Ascending aorta (tissue), 2 donors: Measurements from ENCODE around the gene CUEDC2. TPM values are rescaled to one million over a fixed set of nuclear protein-coding genes. Genes with fewer than 3 reads are reported as not detected.
A peak's percentile ranks its signal among the peaks of the same experiment; 100 is the strongest.
"Not testable (repeated sequence)": the region's sequence is repeated elsewhere in the genome, so short reads cannot be mapped to it uniquely, and the experiment has no call there.

Source experiments
- DNase-seq, 2 donors: peaks; one replicate each; pipeline ENCODE4 v3.0.0-alpha.2; 2019; ENCODE audit warnings: low spot score in 2 of 2
- H3K27ac ChIP-seq, 2 donors: fragments of 200-600 bp; sonication (generic); one replicate each; pipeline ENCODE4 v1.5.1; 2016 to 2017; ENCODE audit warnings: mild to moderate bottlenecking in 1 of 2
- H3K27me3 ChIP-seq: fragments of 200-600 bp; sonication (generic); one replicate; pipeline ENCODE4 v1.5.1; 2017
- H3K36me3 ChIP-seq, 2 donors: fragments of 200-600 bp; sonication (generic); one replicate each; pipeline ENCODE4 v1.5.1; 2016
- H3K4me1 ChIP-seq, 2 donors: fragments of 200-600 bp; sonication (generic); one replicate each; pipeline ENCODE4 v1.5.1; 2016 to 2017; ENCODE audit warnings: mild to moderate bottlenecking in 1 of 2
- H3K4me3 ChIP-seq, 2 donors: fragments of 200-600 bp; sonication (generic); one replicate each; pipeline ENCODE4 v1.5.1; 2016 to 2017; ENCODE audit warnings: mild to moderate bottlenecking in 1 of 2
- H3K9me3 ChIP-seq, 2 donors: fragments of 200-600 bp; sonication (generic); one replicate each; pipeline ENCODE4 v1.5.1; 2016
- intact Hi-C: fragments of 100-400 bp; cut with DNase I; formaldehyde crosslinking; loops from one replicate; pipeline ENCODE4 v1.15.1; 2023
- total RNA-seq: library from RNA; depleted of rRNA; stranded (reverse); fragments of >200 nt; gene quantifications from one replicate; pipeline ENCODE4 v1.1.0, GENCODE V29; 2016
- TF ChIP-seq, protein P1 (sequence below), 3 experiments: fragments of 200-600 bp in 2 of 3; fragments of 450-650 bp in 1 of 3; sonication (generic) in 2 of 3; IDR thresholded peaks; one replicate each; pipeline ENCODE4 v1.5.1; 2016 to 2019; ENCODE audit warnings: antibody characterized with exemption in 3 of 3, mild to moderate bottlenecking in 1 of 3, moderate library complexity in 1 of 3

CUEDC2 gene
- total RNA-seq, 1 donor from 2014 or later = 45.1 TPM

DNA sequence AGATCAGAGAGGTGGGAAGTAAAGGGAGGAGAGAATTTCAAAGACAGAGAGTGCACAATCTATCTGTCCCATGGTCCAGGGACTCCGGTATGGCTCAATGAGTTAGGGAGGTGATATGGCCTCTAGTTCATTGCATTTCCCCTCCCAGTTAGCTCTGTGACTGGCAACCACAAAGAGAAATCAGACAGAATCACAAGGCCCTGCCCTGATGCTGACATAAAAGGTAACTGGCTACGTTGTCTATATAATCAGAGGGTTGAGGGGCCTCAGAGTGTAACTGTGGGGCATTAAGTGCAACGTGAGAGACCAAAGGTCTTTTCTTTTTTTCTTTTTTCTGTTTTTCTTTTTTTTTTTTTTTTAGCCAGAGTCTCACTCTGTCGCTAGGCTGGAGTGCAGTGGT, 26.3 kb upstream of the CUEDC2 start:
- DNase-seq = no peak
- H3K4me3 ChIP-seq = no peak overlapping the region
- TF ChIP-seq, protein P1, sequence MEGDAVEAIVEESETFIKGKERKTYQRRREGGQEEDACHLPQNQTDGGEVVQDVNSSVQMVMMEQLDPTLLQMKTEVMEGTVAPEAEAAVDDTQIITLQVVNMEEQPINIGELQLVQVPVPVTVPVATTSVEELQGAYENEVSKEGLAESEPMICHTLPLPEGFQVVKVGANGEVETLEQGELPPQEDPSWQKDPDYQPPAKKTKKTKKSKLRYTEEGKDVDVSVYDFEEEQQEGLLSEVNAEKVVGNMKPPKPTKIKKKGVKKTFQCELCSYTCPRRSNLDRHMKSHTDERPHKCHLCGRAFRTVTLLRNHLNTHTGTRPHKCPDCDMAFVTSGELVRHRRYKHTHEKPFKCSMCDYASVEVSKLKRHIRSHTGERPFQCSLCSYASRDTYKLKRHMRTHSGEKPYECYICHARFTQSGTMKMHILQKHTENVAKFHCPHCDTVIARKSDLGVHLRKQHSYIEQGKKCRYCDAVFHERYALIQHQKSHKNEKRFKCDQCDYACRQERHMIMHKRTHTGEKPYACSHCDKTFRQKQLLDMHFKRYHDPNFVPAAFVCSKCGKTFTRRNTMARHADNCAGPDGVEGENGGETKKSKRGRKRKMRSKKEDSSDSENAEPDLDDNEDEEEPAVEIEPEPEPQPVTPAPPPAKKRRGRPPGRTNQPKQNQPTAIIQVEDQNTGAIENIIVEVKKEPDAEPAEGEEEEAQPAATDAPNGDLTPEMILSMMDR (IDR thresholded peaks at IDR 0.05) = no peak
- H3K36me3 ChIP-seq = no peaks in the 10 kb centered on the region
- no peaks in the 10 kb centered on the region for H3K27me3 ChIP-seq
- H3K27ac ChIP-seq = no peak overlapping the region
- intact Hi-C loops = no loop called here
- H3K9me3 ChIP-seq = no peaks in the 10 kb centered on the region
- H3K4me1 ChIP-seq = peaks cover 0 to 7% of the 10 kb centered on the region in 2 donors

DNA sequence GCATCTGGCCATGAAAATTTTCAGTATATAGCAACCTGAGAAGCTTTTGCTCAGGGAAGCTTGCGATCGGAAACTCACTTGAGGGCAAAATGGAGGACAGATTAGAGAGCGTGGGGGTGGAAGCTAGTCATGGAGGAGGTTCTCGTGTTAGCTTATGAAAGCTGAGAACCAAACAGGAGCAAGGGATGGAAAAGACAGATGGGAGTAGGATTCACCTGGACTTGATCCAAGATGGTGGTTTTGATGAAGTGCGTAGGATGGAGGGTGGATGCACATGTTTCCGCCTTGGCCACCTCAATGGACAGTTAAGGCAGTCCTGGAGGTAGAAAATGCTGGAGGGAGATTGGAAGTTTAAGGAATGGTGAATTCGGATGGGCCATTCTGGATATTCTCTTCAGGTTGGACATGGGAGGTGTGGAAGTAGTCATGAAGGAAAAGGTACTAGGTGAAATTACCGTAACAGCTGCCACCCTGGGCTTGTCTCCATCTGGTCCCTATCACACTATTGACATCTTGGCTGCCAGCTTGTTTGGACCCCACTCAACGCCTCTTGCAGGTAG, 25.3 kb upstream of the CUEDC2 start:
- TF ChIP-seq, protein P1 (IDR thresholded peaks at IDR 0.05) = no peak
- Histone ChIP-seq H3K27ac (no peak overlapping the region), H3K4me1 (peaks cover 0 to 7% of the 10 kb centered on the region in 2 donors), H3K9me3 (no peaks in the 10 kb centered on the region), H3K36me3 (no peaks in the 10 kb centered on the region), H3K4me3 (no peak overlapping the region), H3K27me3 (no peaks in the 10 kb centered on the region)
- intact Hi-C loops = no loop called here
- DNase-seq = no peak

DNA sequence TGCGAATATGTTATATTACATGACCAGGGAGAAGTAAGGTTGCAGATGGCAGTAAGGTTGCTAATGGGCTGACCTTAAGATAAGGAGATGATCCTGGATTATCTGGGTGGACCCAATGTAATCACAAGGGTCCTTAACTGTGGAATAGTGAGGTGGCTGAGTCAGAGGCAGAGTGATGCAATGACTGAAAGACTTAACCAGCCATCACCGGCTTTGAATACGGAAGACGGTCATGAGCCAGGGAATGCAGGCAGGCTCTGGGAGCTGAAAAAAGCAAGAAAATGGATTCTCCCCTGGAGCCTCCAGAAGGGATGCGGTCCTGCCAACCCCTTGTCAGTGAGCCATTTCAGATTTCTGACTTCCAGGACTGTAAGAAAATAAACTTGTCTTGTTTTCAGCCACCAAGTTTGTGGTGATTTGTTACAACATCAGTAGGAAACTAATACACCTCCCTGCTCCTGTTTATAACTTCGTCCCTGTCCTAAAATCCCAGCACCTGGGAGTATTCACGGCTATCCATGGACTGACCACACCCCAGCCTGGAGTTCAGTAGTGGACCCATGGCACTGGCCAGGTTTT, 23.6 kb upstream of the CUEDC2 start:
- TF ChIP-seq, protein P1 (IDR thresholded peaks at IDR 0.05) = no peak
- no peaks in the 10 kb centered on the region for H3K9me3 ChIP-seq
- H3K36me3 ChIP-seq = no peaks in the 10 kb centered on the region
- DNase-seq = no peak
- no peak overlapping the region for H3K27ac ChIP-seq
- peaks cover 0 to 9% of the 10 kb centered on the region in 2 donors for H3K4me1 ChIP-seq
- no peaks in the 10 kb centered on the region for H3K27me3 ChIP-seq
- H3K4me3 ChIP-seq = no peak overlapping the region
- intact Hi-C loops = no loop called here

DNA sequence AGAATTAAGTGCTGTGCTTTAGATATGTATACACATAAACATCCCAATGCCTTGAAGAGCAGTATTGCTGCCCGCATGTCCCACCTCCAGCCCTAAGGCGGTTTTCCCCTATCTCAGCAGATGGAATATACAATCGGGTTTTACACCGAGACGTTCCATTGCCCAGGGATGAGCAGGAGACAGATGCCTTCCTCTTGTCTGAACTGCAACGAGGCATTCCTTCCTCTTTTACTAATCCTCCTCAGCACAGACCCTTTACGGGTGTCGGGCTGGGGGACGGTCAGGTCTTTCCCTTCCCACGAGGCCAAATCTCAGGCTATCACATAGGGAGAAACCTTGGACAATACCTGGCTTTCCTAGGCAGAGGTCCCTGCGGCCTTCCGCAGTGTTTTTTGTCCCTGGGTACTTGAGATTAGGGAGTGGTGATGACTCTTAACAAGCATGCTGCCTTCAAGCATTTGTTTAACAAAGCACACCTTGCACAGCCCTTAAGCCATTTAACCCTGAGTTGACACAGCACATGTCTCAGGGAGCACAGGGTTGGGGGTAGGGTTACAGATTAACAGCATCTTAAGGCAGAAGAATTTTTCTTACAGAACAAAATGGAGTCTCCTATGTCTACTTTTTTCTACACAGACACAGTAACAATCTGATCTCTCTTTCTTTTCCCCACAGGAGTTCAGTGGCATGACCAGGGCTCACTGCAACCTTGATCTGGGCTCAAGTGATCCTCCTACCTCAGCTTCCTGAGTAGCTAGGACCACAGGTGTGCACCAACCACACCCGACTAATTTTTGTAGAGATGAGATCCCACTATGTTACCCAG, 22.5 kb upstream of the CUEDC2 start:
- intact Hi-C loops, H3K36me3 ChIP-seq, H3K27ac ChIP-seq, DNase-seq, H3K27me3 ChIP-seq, H3K9me3 ChIP-seq, H3K4me1 ChIP-seq, H3K4me3 ChIP-seq: not testable (repeated sequence)

DNA sequence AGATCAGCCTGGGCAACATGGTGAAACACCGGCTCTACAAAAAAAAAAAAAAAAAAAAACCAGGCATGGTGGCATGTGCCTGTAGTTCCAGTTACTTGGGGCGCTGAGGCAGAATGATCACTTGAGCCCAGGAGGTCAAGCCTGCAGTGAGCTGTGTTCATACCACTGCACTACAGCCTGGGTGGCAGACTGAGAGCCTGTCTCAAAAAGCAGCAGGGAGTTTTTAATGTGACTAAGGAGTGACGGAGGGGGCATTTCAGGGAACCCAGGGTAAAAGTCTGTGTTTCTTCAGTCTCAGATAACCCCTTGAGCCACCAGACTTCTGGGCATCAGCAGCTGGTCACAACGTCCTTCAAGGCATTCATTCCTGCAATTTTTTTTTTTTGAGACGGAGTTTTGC, 21.1 kb upstream of the CUEDC2 start:
- H3K4me3 ChIP-seq = no peak overlapping the region
- H3K27ac ChIP-seq = peak overlapping the region; percentile 21 to 54
- H3K36me3 ChIP-seq = no peaks in the 10 kb centered on the region
- no peak for DNase-seq
- H3K4me1 ChIP-seq = peaks cover 5 to 12% of the 10 kb centered on the region in 2 donors
- H3K27me3 ChIP-seq = no peaks in the 10 kb centered on the region
- TF ChIP-seq, protein P1 (IDR thresholded peaks at IDR 0.05) = no peak
- no peaks in the 10 kb centered on the region for H3K9me3 ChIP-seq
- intact Hi-C loops = no loop called here
